GM21526 (cell line): ENCODE data around the gene ABCC12.
A peak's percentile ranks its signal among the peaks of the same experiment; 100 is the strongest.

Source experiments
- ATAC-seq: cut with Tn5 transposase; IDR thresholded peaks from one replicate; pipeline ENCODE4 v1.9.1; 2021; ENCODE audit warnings: moderate library complexity; ENCODE audit not compliant: unreplicated experiment, low FRiP score

Gene ABCC12

GRCh38 chr16:48133455-48134211 is 22.2 kb downstream of the ABCC12 start:
- ATAC-seq, result no peak

GRCh38 chr16:48132696-48133095 is 23.1 kb downstream of the ABCC12 start:
- no peak for ATAC-seq

- ATAC-seq, result no peak
These were observed 24.4 kb downstream of the ABCC12 start for GRCh38 chr16:48131201-48131935.

- ATAC-seq, result no peak
These were observed 25.9 kb downstream of the ABCC12 start for GRCh38 chr16:48129926-48130325.

- ATAC-seq, result no peak
These were observed 27.0 kb downstream of the ABCC12 start for GRCh38 chr16:48128769-48129168.

GRCh38 chr16:48126801-48127644 is 28.8 kb downstream of the ABCC12 start:
- no peak for ATAC-seq

- ATAC-seq, result no peak
These were observed 29.9 kb downstream of the ABCC12 start for GRCh38 chr16:48125888-48126287.

GRCh38 chr16:48124266-48124665 is 31.5 kb downstream of the ABCC12 start:
- no peak for ATAC-seq

GRCh38 chr16:48123104-48123788 is 32.5 kb downstream of the ABCC12 start:
- ATAC-seq, result peak; percentile 66

GRCh38 chr16:48121276-48121675 is 34.5 kb downstream of the ABCC12 start:
- no peak for ATAC-seq

GRCh38 chr16:48118841-48119240 is 37.0 kb downstream of the ABCC12 start:
- ATAC-seq, result no peak

GRCh38 chr16:48117217-48118105 is 38.3 kb downstream of the ABCC12 start:
- peak; percentile 70 for ATAC-seq

GRCh38 chr16:48115299-48115698 is 40.5 kb downstream of the ABCC12 start:
- ATAC-seq, result no peak

- ATAC-seq, result no peak
These were observed 41.4 kb downstream of the ABCC12 start for GRCh38 chr16:48114410-48114809.

GRCh38 chr16:48113471-48113870 is 42.3 kb downstream of the ABCC12 start:
- ATAC-seq, result no peak

GRCh38 chr16:48113001-48113400 is 42.8 kb downstream of the ABCC12 start:
- ATAC-seq, result no peak

- no peak for ATAC-seq
These were observed 43.2 kb downstream of the ABCC12 start for GRCh38 chr16:48112600-48112999.

- no peak for ATAC-seq
These were observed 44.8 kb downstream of the ABCC12 start for GRCh38 chr16:48110982-48111381.

- ATAC-seq, result no peak
These were observed 45.8 kb downstream of the ABCC12 start for GRCh38 chr16:48110000-48110399.

- no peak for ATAC-seq
These were observed 46.3 kb downstream of the ABCC12 start for GRCh38 chr16:48109475-48109874.
